Activated T-helper 1 cell treated with anti-CD3 and anti-CD28 coated beads, Interleukin-12 subunit alpha, Interleukin-12 subunit beta, Interleukin-2, Interleukin-4 antibody, amounts not matched to agents 30 ng/mL and 10 ng/mL and 1 ng/mL, durations not matched to agents 14 hours and 24 hours and 36 hours (primary cell): ENCODE data around the gene MOG. TPM values are rescaled to one million over a fixed set of nuclear protein-coding genes. Genes with fewer than 3 reads are reported as not detected.

Experiments used
- DNase-seq: peaks from one replicate; pipeline ENCODE4 v3.0.0; 2021; ENCODE audit warnings: low spot score
- H3K27ac Mint-ChIP-seq: one replicate; pipeline ENCODE4 v1.8.0; 2021; ENCODE audit warnings: mild to moderate bottlenecking, mixed read lengths
- H3K27me3 Mint-ChIP-seq: one replicate; pipeline ENCODE4 v1.8.0; 2022; ENCODE audit warnings: mild to moderate bottlenecking, moderate library complexity, mixed read lengths; ENCODE audit not compliant: insufficient read depth
- H3K36me3 Mint-ChIP-seq: one replicate; pipeline ENCODE4 v1.8.0; 2021; ENCODE audit warnings: low read depth, mixed read lengths
- H3K4me1 Mint-ChIP-seq: one replicate; pipeline ENCODE4 v1.8.0; 2021; ENCODE audit warnings: low read depth, mixed read lengths
- H3K4me3 Mint-ChIP-seq: one replicate; pipeline ENCODE4 v1.8.0; 2021; ENCODE audit warnings: mild to moderate bottlenecking, moderate library complexity, mixed read lengths
- H3K9me3 Mint-ChIP-seq: one replicate; pipeline ENCODE4 v1.8.0; 2021; ENCODE audit warnings: mixed read lengths
- intact Hi-C: fragments of 100-400 bp; cut with micrococcal nuclease; formaldehyde crosslinking; loops from one replicate; pipeline ENCODE4 v1.15.1; 2024
- total RNA-seq: library from RNA; stranded (reverse); gene quantifications from 2 replicates; pipeline ENCODE4 v1.2.3, GENCODE V29; 2022

MOG gene
- total RNA-seq, 1 donor from 2014 or later, result not detected

DNA sequence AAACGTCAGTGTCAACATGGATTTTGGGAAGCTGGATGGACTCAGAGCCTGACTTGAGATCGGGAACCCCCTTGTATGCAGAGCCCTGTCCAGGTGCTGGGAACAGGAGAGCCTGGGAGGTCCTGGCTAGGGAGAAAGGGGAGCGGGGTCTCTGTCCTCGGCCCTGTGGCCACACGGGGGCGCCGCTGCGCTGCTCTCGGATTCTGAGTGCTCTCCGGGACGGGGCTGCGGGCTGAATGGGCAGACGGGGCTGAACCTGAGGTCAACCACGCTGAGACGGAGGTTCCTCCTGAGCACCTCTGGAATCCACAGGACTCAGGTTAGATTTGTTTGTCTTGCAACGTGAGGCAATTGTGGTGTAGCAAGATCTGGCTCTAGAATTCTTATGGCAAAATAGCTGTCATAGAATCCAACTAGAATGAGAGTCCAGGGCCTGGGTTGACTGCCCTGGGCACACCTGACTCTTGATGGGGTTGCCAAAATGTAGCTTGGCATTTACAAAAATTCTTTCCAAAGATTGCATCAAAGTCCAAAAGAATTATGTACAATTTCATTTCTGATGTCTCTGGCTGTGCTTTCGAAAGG, 45.7 kb downstream of the MOG start:
- H3K4me3 Mint-ChIP-seq, result no peak overlapping the region
- H3K9me3 Mint-ChIP-seq, result no peaks in the 10 kb centered on the region
- H3K4me1 Mint-ChIP-seq, result peaks cover 30% of the 10 kb centered on the region

DNA sequence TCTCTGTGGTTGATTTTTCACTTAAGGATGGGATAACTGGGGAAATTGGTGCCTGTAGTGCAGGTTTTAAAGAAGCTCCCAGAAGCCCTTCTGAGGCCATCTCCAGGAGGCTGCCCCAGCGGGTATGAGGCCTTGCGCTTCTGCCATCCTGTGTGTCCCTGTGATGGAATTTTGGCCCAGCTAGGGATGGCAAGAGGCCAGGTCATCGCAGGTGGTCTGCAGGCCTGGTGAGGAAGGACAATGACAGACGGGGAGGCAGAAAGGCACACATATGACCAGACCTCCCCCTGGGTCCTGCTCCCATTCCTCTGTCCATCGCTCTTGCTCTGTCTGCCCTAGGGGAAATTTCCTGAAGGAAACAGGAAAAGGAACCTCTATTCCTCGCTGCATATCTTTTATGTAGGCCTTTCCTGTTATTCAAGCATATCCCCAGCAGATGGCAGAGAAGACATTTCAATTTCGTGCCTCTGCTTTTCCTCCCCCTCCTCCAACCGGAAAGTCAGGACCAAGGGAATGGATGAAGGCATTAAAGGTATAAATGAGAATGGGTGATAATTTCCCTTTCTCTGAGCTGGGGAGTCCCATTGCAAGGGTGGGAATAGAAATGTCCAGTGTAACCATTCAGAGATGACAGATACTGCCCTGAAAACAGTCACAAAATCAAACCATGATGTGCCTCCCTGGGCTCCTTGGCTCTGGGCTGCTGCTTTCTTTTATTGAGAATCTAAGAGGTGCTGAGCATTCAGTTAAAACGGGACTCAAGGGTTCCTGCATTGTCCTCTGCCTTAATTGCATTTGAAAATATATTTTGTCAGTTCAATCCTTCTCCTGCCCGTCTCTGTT, 48.7 kb downstream of the MOG start:
- no peak overlapping the region for H3K4me3 Mint-ChIP-seq
- peaks cover 30% of the 10 kb centered on the region for H3K27me3 Mint-ChIP-seq
- intact Hi-C loops, result loop anchor here (2.0 to 5.0 kb wide), 2 partner anchors 87 to 307 kb away; no protein-coding TSS in a partner anchor
- no peaks in the 10 kb centered on the region for H3K36me3 Mint-ChIP-seq
- peaks cover 60% of the 10 kb centered on the region for H3K4me1 Mint-ChIP-seq
- no peaks in the 10 kb centered on the region for H3K9me3 Mint-ChIP-seq
- H3K27ac Mint-ChIP-seq, result no peak overlapping the region
- no peak for DNase-seq

More for the DNA sequence above, 45.7 kb downstream of the MOG start:
- Mint-ChIP-seq H3K27me3 (peaks cover 40% of the 10 kb centered on the region), H3K36me3 (no peaks in the 10 kb centered on the region), H3K27ac (no peak overlapping the region)
- DNase-seq, result peak; percentile 65
- intact Hi-C loops, result loop anchor here (1.0 kb wide), 2 partner anchors 51 to 133 kb away; no protein-coding TSS in a partner anchor

DNA sequence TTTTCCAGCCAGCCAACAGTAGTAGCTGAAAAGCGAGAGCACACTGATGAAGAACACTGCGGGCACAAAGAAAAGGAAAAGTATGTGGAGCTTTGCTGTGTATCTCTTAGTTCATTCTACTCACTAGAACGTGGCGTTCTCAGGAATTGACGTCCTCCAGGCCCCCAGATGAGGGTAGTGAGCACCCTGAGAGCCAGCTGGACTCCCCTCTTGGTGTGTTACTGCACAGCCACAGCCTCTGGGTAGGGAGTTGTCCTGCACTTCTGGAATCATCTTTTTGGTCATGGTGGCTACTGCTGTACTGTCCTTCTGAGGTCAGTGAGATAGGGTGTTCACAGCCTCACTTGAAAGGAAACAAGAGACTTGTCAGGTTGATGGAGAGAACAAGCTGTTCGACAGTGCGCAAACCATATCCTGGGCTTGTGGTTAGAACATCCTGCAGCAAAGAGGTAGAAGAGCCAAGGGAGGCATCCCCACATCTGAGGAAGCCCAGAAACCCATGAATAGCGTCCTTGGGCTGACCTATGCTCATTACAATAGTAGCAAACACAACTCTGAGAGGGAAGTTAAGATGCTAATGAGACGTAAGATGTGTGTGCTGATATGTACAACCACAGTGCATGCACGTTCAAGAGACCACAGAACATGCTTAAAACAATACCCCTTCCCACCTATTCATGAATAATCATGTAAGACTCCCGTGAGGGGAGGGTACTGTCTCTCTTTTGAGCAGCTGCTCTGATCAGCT, 51.7 kb downstream of the MOG start:
- no peaks in the 10 kb centered on the region for H3K36me3 Mint-ChIP-seq
- no peaks in the 10 kb centered on the region for H3K9me3 Mint-ChIP-seq
- peak; percentile 78 for DNase-seq
- peak overlapping the region; percentile 80 for H3K27ac Mint-ChIP-seq
- intact Hi-C loops, result loop anchor here (1.0 to 5.0 kb wide), 3 partner anchors 41 to 304 kb away; no protein-coding TSS in a partner anchor
- peaks cover 19% of the 10 kb centered on the region for H3K27me3 Mint-ChIP-seq
- peak overlapping the region; percentile 70 for H3K4me3 Mint-ChIP-seq
- H3K4me1 Mint-ChIP-seq, result peaks cover 71% of the 10 kb centered on the region

DNA sequence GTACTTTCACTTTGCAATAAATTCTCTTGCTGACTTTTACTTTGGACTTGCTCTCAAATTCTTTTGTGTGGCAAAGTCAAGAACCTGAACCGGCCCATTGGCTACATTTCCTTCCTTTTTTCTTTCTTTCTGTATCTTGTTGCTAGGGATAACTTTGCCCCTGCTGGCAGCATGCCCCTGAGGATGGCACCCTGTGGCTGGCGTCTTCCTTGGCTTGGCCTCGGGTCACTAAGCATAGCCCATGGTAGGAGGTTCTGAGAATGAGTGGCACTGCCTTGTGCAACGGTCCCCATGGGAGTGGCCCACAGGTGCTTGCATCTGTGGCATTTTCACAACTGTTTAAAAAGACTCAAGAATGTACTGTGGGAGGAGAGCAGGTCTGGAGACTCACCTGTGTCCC, 52.3 kb downstream of the MOG start:
- DNase-seq, result no peak
- Mint-ChIP-seq H3K4me3 (peak overlapping the region; percentile 70), H3K9me3 (no peaks in the 10 kb centered on the region), H3K36me3 (no peaks in the 10 kb centered on the region), H3K27me3 (peaks cover 13% of the 10 kb centered on the region), H3K4me1 (peaks cover 71% of the 10 kb centered on the region), H3K27ac (peak overlapping the region; percentile 80)
- intact Hi-C loops, result loop anchor here (1.0 to 5.0 kb wide), 2 partner anchors 40 to 303 kb away; no protein-coding TSS in a partner anchor

DNA sequence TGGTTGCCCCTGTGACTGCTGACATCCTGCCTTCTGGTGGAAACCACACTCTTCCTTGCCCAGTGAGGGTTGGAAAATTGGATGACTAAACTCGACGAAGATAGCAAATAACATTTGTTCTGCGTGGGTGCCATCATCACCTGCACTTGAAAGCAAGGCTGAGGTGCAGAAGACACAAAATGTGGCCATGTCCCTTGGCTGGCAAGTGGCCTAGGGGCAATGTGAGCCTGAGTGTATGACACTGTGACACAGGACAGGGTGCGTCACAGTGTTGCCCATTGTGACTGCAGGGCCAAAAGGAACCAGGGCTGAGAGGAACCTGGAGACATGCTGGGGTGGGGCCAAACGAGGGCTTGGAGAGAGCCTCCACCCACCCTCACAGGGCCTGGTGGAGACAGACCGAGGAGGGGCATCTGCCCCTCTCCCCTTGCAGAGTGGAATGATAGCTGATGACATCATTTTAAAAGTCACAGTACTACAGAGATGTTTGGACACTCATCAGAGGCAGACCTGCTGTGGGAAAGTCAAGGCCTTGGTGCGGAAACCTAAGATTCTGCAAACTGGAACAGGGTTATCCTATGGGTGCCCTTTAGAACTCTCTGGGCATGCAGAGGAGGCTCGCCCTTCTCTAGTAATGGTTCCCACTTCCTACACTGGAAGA, 53.5 kb downstream of the MOG start:
- Mint-ChIP-seq H3K36me3 (no peaks in the 10 kb centered on the region), H3K27ac (peak overlapping the region; percentile 64), H3K4me1 (peaks cover 71% of the 10 kb centered on the region), H3K27me3 (peaks cover 11% of the 10 kb centered on the region), H3K9me3 (no peaks in the 10 kb centered on the region), H3K4me3 (peak overlapping the region; percentile 63)
- intact Hi-C loops, result no loop called here
- no peak for DNase-seq

DNA sequence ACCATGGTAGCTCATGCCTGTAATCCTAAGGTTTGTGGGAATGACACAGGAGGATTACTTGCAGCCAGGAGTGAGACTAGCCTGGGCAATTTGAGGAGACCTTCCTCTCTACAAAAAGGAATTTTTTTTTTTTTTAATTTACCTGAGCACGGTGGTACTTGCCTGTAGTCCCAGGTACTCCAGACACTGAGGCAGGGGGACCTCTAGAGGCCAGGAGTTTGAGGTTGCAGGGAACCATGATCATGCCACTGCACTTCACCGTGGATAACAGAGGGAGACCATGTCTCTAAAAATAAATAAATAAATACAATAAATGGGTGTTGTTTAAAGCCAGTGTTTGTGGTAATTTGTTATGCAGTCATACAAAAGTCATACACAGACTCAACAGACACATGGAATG, 64.0 kb downstream of the MOG start:
- intact Hi-C loops, result loop anchor here (5.0 kb wide), 2 partner anchors 221 to 341 kb away; partner anchors contain the start of genes HLA-A and POLR1H

More for the DNA sequence above, 64.0 kb downstream of the MOG start:
- no peak overlapping the region for H3K27ac Mint-ChIP-seq
- peaks cover 22% of the 10 kb centered on the region for H3K36me3 Mint-ChIP-seq
- H3K27me3 Mint-ChIP-seq, result no peaks in the 10 kb centered on the region
- H3K4me1 Mint-ChIP-seq, result peaks cover 29% of the 10 kb centered on the region
- H3K4me3 Mint-ChIP-seq, result no peak overlapping the region
- no peak for DNase-seq
- no peaks in the 10 kb centered on the region for H3K9me3 Mint-ChIP-seq

Other genes with a start within 250 kb of the MOG start
- gene OR12D1, start 242.2 kb upstream of the MOG start, total RNA-seq, result not detected in 2 replicates
- gene OR10C1, start 217.8 kb upstream of the MOG start, total RNA-seq, result not detected in 2 replicates
- not detected in 2 replicates for gene OR11A1, start 200.0 kb upstream of the MOG start, total RNA-seq
- gene OR2H1, start 199.9 kb upstream of the MOG start, total RNA-seq, result not detected in 2 replicates
- gene MAS1L, start 169.1 kb upstream of the MOG start, total RNA-seq, result not detected in 2 replicates
- 0.59 and 0.93 TPM in 2 replicates for gene UBD, start 97.4 kb upstream of the MOG start, total RNA-seq
- not detected in 2 replicates for gene OR2H2, start 72.0 kb upstream of the MOG start, total RNA-seq
- 19.8 and 22.6 TPM in 2 replicates for gene GABBR1, start 23.9 kb upstream of the MOG start, total RNA-seq
- 2.4 and 2.7 TPM in 2 replicates for gene ZFP57, start 24.1 kb downstream of the MOG start, total RNA-seq
- 293 and 314 TPM in 2 replicates for gene HLA-F, start 66.3 kb downstream of the MOG start, total RNA-seq
- 0.91 and 1.6 TPM in 2 replicates for gene HLA-G, start 170.7 kb downstream of the MOG start, total RNA-seq